Heart left ventricle (tissue), 16 donors: ENCODE measurements around the gene VIT. TPM values are rescaled to one million over a fixed set of nuclear protein-coding genes. Genes with fewer than 3 reads are reported as not detected.

Experiments used
- ATAC-seq, 4 donors: fragments of 200-7000 bp; cut with Tn5 transposase; one replicate each; pipeline ENCODE4 v1.9.1; 2020 to 2022; ENCODE audit warnings: moderate library complexity in 4 of 4, mild to moderate bottlenecking in 3 of 4, moderate number of reproducible peaks in 1 of 4
- DNase-seq, 5 donors: peaks; one replicate each; pipeline ENCODE4 v3.0.0-alpha.2; 2020
- H3K27ac ChIP-seq, 12 donors: fragments of 200-600 bp; sonication (generic) in 4 of 12; one replicate each; pipeline versions ENCODE4 v1.5.0 to v1.8.0; 2016 to 2022; ENCODE audit warnings: mild to moderate bottlenecking in 2 of 12
- H3K27me3 ChIP-seq, 9 donors: fragments of 200-600 bp; sonication (generic) in 2 of 9; one replicate each; pipeline versions ENCODE4 v1.5.1 to v1.8.0; 2016 to 2022; ENCODE audit warnings: mild to moderate bottlenecking in 3 of 9
- H3K36me3 ChIP-seq, 9 donors: fragments of 200-600 bp; sonication (generic) in 2 of 9; one replicate each; pipeline versions ENCODE4 v1.5.0 to v1.8.0; 2018 to 2022; ENCODE audit warnings: mild to moderate bottlenecking in 2 of 9
- H3K4me1 ChIP-seq, 12 donors: fragments of 200-600 bp; sonication (generic) in 4 of 12; one replicate each; pipeline versions ENCODE4 v1.5.0 to v1.8.0; 2016 to 2022; ENCODE audit warnings: mild to moderate bottlenecking in 3 of 12
- H3K4me3 ChIP-seq, 12 donors: fragments of 200-600 bp; sonication (generic) in 4 of 12; one replicate each; pipeline versions ENCODE4 v1.5.0 to v1.8.0; 2017 to 2022; ENCODE audit warnings: mild to moderate bottlenecking in 9 of 12, moderate library complexity in 4 of 12
- H3K9me3 ChIP-seq, 12 donors: fragments of 200-600 bp; sonication (generic) in 4 of 12; one replicate each; pipeline versions ENCODE4 v1.5.0 to v1.8.0; 2016 to 2022; ENCODE audit warnings: mild to moderate bottlenecking in 1 of 12
- CTCF ChIP-seq, 12 donors: fragments of 200-600 bp; sonication (generic) in 4 of 12; IDR thresholded peaks; one replicate each; pipeline versions ENCODE4 v1.5.0 to v1.8.0; 2018 to 2022; ENCODE audit warnings: antibody characterized with exemption in 12 of 12, mild to moderate bottlenecking in 5 of 12
- POLR2A ChIP-seq, 2 donors: fragments of 450-650 bp; IDR thresholded peaks; one replicate each; pipeline ENCODE4 v1.6.1; 2017; ENCODE audit warnings: antibody characterized with exemption in 2 of 2, mild to moderate bottlenecking in 2 of 2, moderate library complexity in 2 of 2
- WGBS, 4 donors: extraction: QIAGEN DNeasy Blood & Tissue Kit in 2 of 4; methylation state at CpG; one replicate each; pipeline versions ENCODE4 v1.1.5 to v1.1.7; 2013 to 2018; 5-methylcytosine and 5-hydroxymethylcytosine counted together
- intact Hi-C, 10 donors: fragments of 100-400 bp; cut with DNase I; formaldehyde crosslinking; loops; one replicate each; pipeline versions ENCODE4 v1.11.1 to v1.14.2; 2022
- polyA plus RNA-seq, 2 donors: library from polyadenylated mRNA; stranded (reverse); fragments of 200-250 nt; gene quantifications; one replicate each; pipeline ENCODE4 v1.2.3, GENCODE V29; 2013
- total RNA-seq, 9 donors: library from RNA; depleted of rRNA in 2 of 9; stranded (reverse); fragments of >200 nt in 2 of 9; fragmentation: NEBNext Ultra II Directional in 3 of 9; extraction: Animal tissue kit (Norgen Biotek cat#: 25700) in 3 of 9; gene quantifications; one replicate each; pipeline versions ENCODE4 v1.1.0 to v1.2.4, GENCODE V29; 2016 to 2023
- donor health status: ischemic (EF 13 %, LVEDD 7.1; RV severe dilation, severe dysfunction).
- donor health status: healthy with polysubstance abuse.
- donor health status: DM: no; HTN: yes; CAD: no.
- donor health status: DM: no; HTN: no; CAD: no.
- donor health status: ischemic (EF 25% LVEDD 6.9; RV normal size, moderate dysfunction).
- donor health status: ischemic (EF 25% LVEDD 5.7; RV mildly dilated, moderate dysfunction).
- donor health status: healthy.
- donor health status: DM: yes; HTN: yes; CAD: no.
- donor health status: ischemic (EF 35%, LVEDD 5.7; RV mildly dilated, moderate dysfunction).
- donor health status: nonischemic (EF 11% LVEDD 7.7; RV severe dilation, severe dysfunction).
- donor health status: DM: yes; HTN: yes; CAD: no.
- donor health status: PGD.
- donor health status: ischemic (EF 29% LVEDD 5.4; RV normal size, mild dysfunction).
- donor health status: nonischemic (EF 23%, LVEDD 6.1; RV moderate dilation, normal function).

Gene VIT
- total and polyA plus RNA-seq, 11 donors, result 1.0 to 34.9 (median 4.9) TPM

- 90 to 93% (median 93%) methylated on average over 3 of the region's 3 CpGs for WGBS, 4 donors
- no peak for DNase-seq
- Histone ChIP-seq H3K4me1 (no peaks in the 10 kb centered on the region), H3K27ac (no peak overlapping the region), H3K9me3 (no peaks in the 10 kb centered on the region), H3K36me3 (peaks cover 0 to 9% (median 0%) of the 10 kb centered on the region in 9 donors), H3K27me3 (peaks cover 0 to 3% (median 0%) of the 10 kb centered on the region in 9 donors), H3K4me3 (no peak overlapping the region)
- intact Hi-C loops, result no loop called here
- TF ChIP-seq CTCF (IDR thresholded peaks at IDR 0.05), result no peak
- TF ChIP-seq POLR2A (IDR thresholded peaks at IDR 0.05), result no peak
- no peak for ATAC-seq
Observed at GRCh38 chr2:36754578-36754977, 58.1 kb downstream of the VIT start.

- no peaks in the 10 kb centered on the region for H3K9me3 ChIP-seq
- H3K36me3 ChIP-seq, result peaks cover 0 to 10% (median 0%) of the 10 kb centered on the region in 9 donors
- WGBS, 4 donors, result 75 to 81% (median 77%) methylated on average over 8 of the region's 8 CpGs
- TF ChIP-seq POLR2A (IDR thresholded peaks at IDR 0.05) (no peak), CTCF (IDR thresholded peaks at IDR 0.05) (no peak)
- no peaks in the 10 kb centered on the region for H3K4me1 ChIP-seq
- ATAC-seq (peak in 1 of 4 donors; percentile 29), DNase-seq (no peak)
- no peak overlapping the region for H3K27ac ChIP-seq
- H3K4me3 ChIP-seq, result no peak overlapping the region
- intact Hi-C loops, result no loop called here
- H3K27me3 ChIP-seq, result peaks cover 0 to 3% (median 0%) of the 10 kb centered on the region in 9 donors
Observed at GRCh38 chr2:36756438-36756837, 59.9 kb downstream of the VIT start.

GRCh38 chr2:36762764-36763490 is 66.4 kb downstream of the VIT start:
- WGBS, 4 donors, result 68 to 75% (median 71%) methylated on average over 9 of the region's 9 CpGs
- no peak overlapping the region for H3K27ac ChIP-seq
- peaks cover 0 to 4% (median 0%) of the 10 kb centered on the region in 9 donors for H3K36me3 ChIP-seq
- no peaks in the 10 kb centered on the region for H3K9me3 ChIP-seq
- intact Hi-C loops, result loop anchor here in 1 of 10 donors (5.0 kb wide), 1 partner anchor 51 kb away; no protein-coding TSS in a partner anchor
- DNase-seq (no peak), ATAC-seq (no peak)
- no peak overlapping the region for H3K4me3 ChIP-seq
- TF ChIP-seq CTCF (IDR thresholded peaks at IDR 0.05) (no peak), POLR2A (IDR thresholded peaks at IDR 0.05) (no peak)
- peaks cover 0 to 5% (median 0%) of the 10 kb centered on the region in 9 donors for H3K27me3 ChIP-seq
- no peaks in the 10 kb centered on the region for H3K4me1 ChIP-seq

- ATAC-seq, result no peak
- H3K36me3 ChIP-seq, result no peaks in the 10 kb centered on the region
- H3K27me3 ChIP-seq, result no peaks in the 10 kb centered on the region
- no peak for DNase-seq
- H3K27ac ChIP-seq, result no peak overlapping the region
- WGBS, 4 donors, result 72 to 84% (median 83%) methylated on average over 2 of the region's 2 CpGs
- H3K9me3 ChIP-seq, result no peaks in the 10 kb centered on the region
- H3K4me1 ChIP-seq, result no peaks in the 10 kb centered on the region
- intact Hi-C loops, result no loop called here
- TF ChIP-seq CTCF (IDR thresholded peaks at IDR 0.05), result no peak
- no peak for TF ChIP-seq POLR2A (IDR thresholded peaks at IDR 0.05)
- no peak overlapping the region for H3K4me3 ChIP-seq
Observed at GRCh38 chr2:36769106-36769505, 72.6 kb downstream of the VIT start.
